ENCODE measurements around the gene SRPRA.

DNA sequence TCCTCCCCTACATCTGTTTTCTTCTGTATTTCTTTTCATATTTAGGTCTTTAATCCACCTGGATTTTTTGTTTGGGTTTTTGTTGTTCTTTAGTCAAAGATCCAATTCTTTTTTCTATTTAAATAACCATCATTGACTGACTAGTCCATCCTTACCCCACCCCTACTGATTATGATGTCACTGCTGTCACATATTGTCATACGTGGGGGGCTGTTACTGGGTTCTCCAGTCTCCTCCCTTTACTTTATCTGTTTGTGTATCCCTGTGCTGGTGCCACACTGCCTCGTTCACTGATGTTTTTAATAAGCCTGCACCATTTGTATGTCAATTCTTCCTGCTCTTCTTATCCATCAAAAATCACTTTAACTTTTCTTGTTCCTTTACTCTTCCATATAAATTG, 28.3 kb upstream of the SRPRA start:
- TF ChIP-seq SP1 (IDR thresholded peaks at IDR 0.05) (no peak), LEF1 (IDR thresholded peaks at IDR 0.05; ENCODE audit: borderline replicate concordance) (no peak), ZNF384 (IDR thresholded peaks at IDR 0.05) (no peak), SUZ12 (IDR thresholded peaks at IDR 0.05) (no peak), FOXK2 (IDR thresholded peaks at IDR 0.05) (no peak), FOXM1 (IDR thresholded peaks at IDR 0.05; ENCODE audit: borderline replicate concordance) (no peak), ARNT (IDR thresholded peaks at IDR 0.05) (no peak), ELF4 (IDR thresholded peaks at IDR 0.05) (no peak), NFRKB (IDR thresholded peaks at IDR 0.05) (no peak)
- TF ChIP-seq, protein P1, sequence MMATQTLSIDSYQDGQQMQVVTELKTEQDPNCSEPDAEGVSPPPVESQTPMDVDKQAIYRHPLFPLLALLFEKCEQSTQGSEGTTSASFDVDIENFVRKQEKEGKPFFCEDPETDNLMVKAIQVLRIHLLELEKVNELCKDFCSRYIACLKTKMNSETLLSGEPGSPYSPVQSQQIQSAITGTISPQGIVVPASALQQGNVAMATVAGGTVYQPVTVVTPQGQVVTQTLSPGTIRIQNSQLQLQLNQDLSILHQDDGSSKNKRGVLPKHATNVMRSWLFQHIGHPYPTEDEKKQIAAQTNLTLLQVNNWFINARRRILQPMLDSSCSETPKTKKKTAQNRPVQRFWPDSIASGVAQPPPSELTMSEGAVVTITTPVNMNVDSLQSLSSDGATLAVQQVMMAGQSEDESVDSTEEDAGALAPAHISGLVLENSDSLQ (IDR thresholded peaks at IDR 0.05) = no peak

All from HEK293T (cell line).